ENCODE measurements around the gene MAGI2. TPM values are rescaled to one million over a fixed set of nuclear protein-coding genes. Genes with fewer than 3 reads are reported as not detected.

MAGI2 gene
- total RNA-seq, 1 experiment from 2014 or later: 14.3 TPM

DNA sequence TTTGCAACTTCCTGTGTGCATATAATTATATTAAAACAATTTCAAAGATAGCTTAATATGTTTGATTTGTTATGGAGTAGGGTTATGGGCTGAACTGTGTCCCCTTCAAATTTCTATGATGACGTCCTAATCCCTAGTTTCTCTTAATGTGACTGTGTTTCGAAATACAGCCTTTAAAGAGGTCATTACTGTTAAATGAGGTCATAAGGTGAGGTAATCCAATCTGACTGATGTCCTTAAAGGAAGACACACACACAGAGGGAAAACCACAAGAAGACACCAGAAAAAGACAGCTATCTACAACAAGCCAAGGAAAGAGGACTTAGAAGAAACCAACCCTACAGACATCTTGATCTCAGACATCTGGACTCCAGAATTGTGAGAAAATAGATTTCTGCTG is 407.4 kb downstream of the MAGI2 start:
- H3K27ac Mint-ChIP-seq: no peak overlapping the region
- Histone ChIP-seq H4K8ac (replicated peaks; ENCODE audit: insufficient read length, low read depth, low read length) (no peak overlapping the region), H3K27me3 (ENCODE audit: insufficient read depth, low read length) (no peaks in the 10 kb centered on the region), H2AK5ac (ENCODE audit: insufficient read length, low read length) (no peak overlapping the region), H3K23ac (ENCODE audit: insufficient read length, low read depth, low read length) (no peak overlapping the region), H2AFZ (ENCODE audit: low read length) (no peak overlapping the region), H4K91ac (ENCODE audit: insufficient read length, low read depth, low read length) (no peak overlapping the region), H3T11ph (ENCODE audit: low read length) (no peak overlapping the region), H2BK15ac (ENCODE audit: low read depth, low read length) (no peak overlapping the region), H4K5ac (ENCODE audit: insufficient read length, low read depth, low read length) (no peak overlapping the region), H3K4me1 (ENCODE audit: insufficient read depth, low read length) (no peaks in the 10 kb centered on the region), H3K4ac (ENCODE audit: low read depth, low read length) (no peak overlapping the region), H4K20me1 (ENCODE audit: control insufficient read depth, insufficient read depth, insufficient read length) (no peaks in the 10 kb centered on the region), H3K9ac (ENCODE audit: extremely low read depth, insufficient read length, low read length) (no peak overlapping the region), H3K14ac (ENCODE audit: insufficient read depth, low read length) (no peak overlapping the region), H3K9me3 (ENCODE audit: control insufficient read depth, low read depth, low read length) (no peaks in the 10 kb centered on the region), H2BK120ac (ENCODE audit: low read depth, low read length, poor library complexity, severe bottlenecking) (no peak overlapping the region), H2BK20ac (ENCODE audit: low read depth, low read length, poor library complexity, severe bottlenecking) (no peak overlapping the region), H2BK5ac (ENCODE audit: insufficient read length, low read length) (no peak overlapping the region), H3K4me2 (ENCODE audit: insufficient read depth, insufficient read length, low read length) (no peak overlapping the region), H3K56ac (ENCODE audit: insufficient read length, low read depth, low read length) (no peak overlapping the region), H3K18ac (ENCODE audit: insufficient read length, low read depth, low read length) (no peak overlapping the region), H2BK12ac (ENCODE audit: insufficient read length, low read depth, low read length) (no peak overlapping the region), H3K79me2 (ENCODE audit: insufficient read depth, low read length) (no peaks in the 10 kb centered on the region), H3K79me1 (ENCODE audit: insufficient read depth, low read depth, low read length, poor library complexity, severe bottlenecking) (no peaks in the 10 kb centered on the region), H3K23me2 (ENCODE audit: insufficient read length, low read depth, low read length, poor library complexity, severe bottlenecking) (no peaks in the 10 kb centered on the region), H3K27ac (ENCODE audit: insufficient read length, low read depth, low read length) (no peak overlapping the region)
- WGBS (ENCODE audit: extremely low coverage, insufficient read length, low lambda C conversion rate): no CpG with 5 or more reads among the region's 2 CpGs
- H3K36me3 Mint-ChIP-seq (ENCODE audit: insufficient read depth in 1 of 3, low read depth in 3 of 3): no peaks in the 10 kb centered on the region
- TF ChIP-seq, protein P1, sequence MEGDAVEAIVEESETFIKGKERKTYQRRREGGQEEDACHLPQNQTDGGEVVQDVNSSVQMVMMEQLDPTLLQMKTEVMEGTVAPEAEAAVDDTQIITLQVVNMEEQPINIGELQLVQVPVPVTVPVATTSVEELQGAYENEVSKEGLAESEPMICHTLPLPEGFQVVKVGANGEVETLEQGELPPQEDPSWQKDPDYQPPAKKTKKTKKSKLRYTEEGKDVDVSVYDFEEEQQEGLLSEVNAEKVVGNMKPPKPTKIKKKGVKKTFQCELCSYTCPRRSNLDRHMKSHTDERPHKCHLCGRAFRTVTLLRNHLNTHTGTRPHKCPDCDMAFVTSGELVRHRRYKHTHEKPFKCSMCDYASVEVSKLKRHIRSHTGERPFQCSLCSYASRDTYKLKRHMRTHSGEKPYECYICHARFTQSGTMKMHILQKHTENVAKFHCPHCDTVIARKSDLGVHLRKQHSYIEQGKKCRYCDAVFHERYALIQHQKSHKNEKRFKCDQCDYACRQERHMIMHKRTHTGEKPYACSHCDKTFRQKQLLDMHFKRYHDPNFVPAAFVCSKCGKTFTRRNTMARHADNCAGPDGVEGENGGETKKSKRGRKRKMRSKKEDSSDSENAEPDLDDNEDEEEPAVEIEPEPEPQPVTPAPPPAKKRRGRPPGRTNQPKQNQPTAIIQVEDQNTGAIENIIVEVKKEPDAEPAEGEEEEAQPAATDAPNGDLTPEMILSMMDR (conservative IDR thresholded peaks at IDR 0.05): no peak
- H3K4me3 Mint-ChIP-seq: no peak overlapping the region
- H3K4me1 Mint-ChIP-seq: peaks cover 0 to 6% of the 10 kb centered on the region in 2 experiments; a peak in 1 of 4 replicates
- DNase-seq: no peak
- H3K27me3 Mint-ChIP-seq (ENCODE audit: low read depth): no peaks in the 10 kb centered on the region
- no peaks in the 10 kb centered on the region for H3K9me3 Mint-ChIP-seq
